WTC11 (cell line): ENCODE measurements around the gene TOR4A.

Source experiments
- CREB1 ChIP-seq: sonication (generic); formaldehyde crosslinking; IDR thresholded peaks from 2 replicates; pipeline ENCODE4 v1.8.0; 2023; ENCODE audit warnings: mild to moderate bottlenecking, missing genetic modification reagents
- E2F4 ChIP-seq: sonication (generic); formaldehyde crosslinking; IDR thresholded peaks from 2 replicates; pipeline ENCODE4 v1.8.1; 2022; ENCODE audit warnings: low read depth, mild to moderate bottlenecking, moderate library complexity, missing genetic modification reagents, borderline replicate concordance
- E2F5 ChIP-seq: sonication (generic); formaldehyde crosslinking; IDR thresholded peaks from 2 replicates; pipeline ENCODE4 v1.8.1; 2022; ENCODE audit warnings: mild to moderate bottlenecking, moderate library complexity, missing genetic modification reagents
- GABPB1 ChIP-seq: sonication (generic); formaldehyde crosslinking; IDR thresholded peaks from 2 replicates; pipeline ENCODE4 v1.8.1; 2023; ENCODE audit warnings: mild to moderate bottlenecking, missing genetic modification reagents
- HMGXB4 ChIP-seq: sonication (generic); formaldehyde crosslinking; IDR thresholded peaks from 2 replicates; pipeline ENCODE4 v1.8.1; 2023; ENCODE audit warnings: mild to moderate bottlenecking, moderate library complexity, missing genetic modification reagents
- KAT7 ChIP-seq: sonication (generic); formaldehyde crosslinking; IDR thresholded peaks from 2 replicates; pipeline ENCODE4 v1.8.1; 2023; ENCODE audit warnings: missing genetic modification reagents, mild to moderate bottlenecking, borderline replicate concordance
- NFATC4 ChIP-seq: fragments of 250-450 bp; sonication (Bioruptor Pico); IDR thresholded peaks from 2 replicates; pipeline ENCODE4 v1.9.0; 2021; ENCODE audit warnings: mild to moderate bottlenecking
- NFYB ChIP-seq: sonication (generic); formaldehyde crosslinking; conservative IDR thresholded peaks from 2 replicates; pipeline ENCODE4 v1.8.0; 2022; ENCODE audit warnings: low read depth, missing genetic modification reagents
- NR2C2 ChIP-seq: sonication (generic); formaldehyde crosslinking; IDR thresholded peaks from 2 replicates; pipeline ENCODE4 v1.8.0; 2022; ENCODE audit warnings: mild to moderate bottlenecking, missing genetic modification reagents
- NR3C1 ChIP-seq: sonication (generic); formaldehyde crosslinking; conservative IDR thresholded peaks from 2 replicates; pipeline ENCODE4 v1.8.1; 2023; ENCODE audit warnings: low read depth, mild to moderate bottlenecking, missing genetic modification reagents
- SMAD4 ChIP-seq: sonication (generic); formaldehyde crosslinking; IDR thresholded peaks from 2 replicates; pipeline ENCODE4 v1.8.0; 2022; ENCODE audit warnings: mild to moderate bottlenecking, missing genetic modification reagents
- USF2 ChIP-seq: sonication (generic); formaldehyde crosslinking; IDR thresholded peaks from 2 replicates; pipeline ENCODE4 v1.8.1; 2023; ENCODE audit warnings: mild to moderate bottlenecking, missing genetic modification reagents, moderate library complexity
- TF ChIP-seq, protein P1 (sequence below): fragments of 200-600 bp; IDR thresholded peaks from 2 replicates; pipeline ENCODE4 v1.8.0; 2022; ENCODE audit warnings: antibody characterized with exemption
- TF ChIP-seq, protein P2 (sequence below): sonication (generic); formaldehyde crosslinking; IDR thresholded peaks from 2 replicates; pipeline ENCODE4 v1.8.0; 2022; ENCODE audit warnings: mild to moderate bottlenecking, missing genetic modification reagents

GRCh38 chr9:137313956-137314560 is 36.5 kb downstream of the TOR4A start:
- TF ChIP-seq SMAD4 (CRISPR knock-in tag) (no peak), NFYB (CRISPR knock-in tag) (no peak), USF2 (CRISPR knock-in tag) (no peak), NR3C1 (no peak), GABPB1 (CRISPR knock-in tag) (no peak), NFATC4 (CRISPR knock-in tag) (no peak), E2F4 (no peak), KAT7 (CRISPR knock-in tag) (no peak), E2F5 (no peak), HMGXB4 (CRISPR knock-in tag) (no peak), NR2C2 (no peak), CREB1 (no peak)
- TF ChIP-seq, protein P1, sequence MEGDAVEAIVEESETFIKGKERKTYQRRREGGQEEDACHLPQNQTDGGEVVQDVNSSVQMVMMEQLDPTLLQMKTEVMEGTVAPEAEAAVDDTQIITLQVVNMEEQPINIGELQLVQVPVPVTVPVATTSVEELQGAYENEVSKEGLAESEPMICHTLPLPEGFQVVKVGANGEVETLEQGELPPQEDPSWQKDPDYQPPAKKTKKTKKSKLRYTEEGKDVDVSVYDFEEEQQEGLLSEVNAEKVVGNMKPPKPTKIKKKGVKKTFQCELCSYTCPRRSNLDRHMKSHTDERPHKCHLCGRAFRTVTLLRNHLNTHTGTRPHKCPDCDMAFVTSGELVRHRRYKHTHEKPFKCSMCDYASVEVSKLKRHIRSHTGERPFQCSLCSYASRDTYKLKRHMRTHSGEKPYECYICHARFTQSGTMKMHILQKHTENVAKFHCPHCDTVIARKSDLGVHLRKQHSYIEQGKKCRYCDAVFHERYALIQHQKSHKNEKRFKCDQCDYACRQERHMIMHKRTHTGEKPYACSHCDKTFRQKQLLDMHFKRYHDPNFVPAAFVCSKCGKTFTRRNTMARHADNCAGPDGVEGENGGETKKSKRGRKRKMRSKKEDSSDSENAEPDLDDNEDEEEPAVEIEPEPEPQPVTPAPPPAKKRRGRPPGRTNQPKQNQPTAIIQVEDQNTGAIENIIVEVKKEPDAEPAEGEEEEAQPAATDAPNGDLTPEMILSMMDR, result no peak
- TF ChIP-seq, protein P2, sequence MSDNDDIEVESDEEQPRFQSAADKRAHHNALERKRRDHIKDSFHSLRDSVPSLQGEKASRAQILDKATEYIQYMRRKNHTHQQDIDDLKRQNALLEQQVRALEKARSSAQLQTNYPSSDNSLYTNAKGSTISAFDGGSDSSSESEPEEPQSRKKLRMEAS, result no peak
